Uterine smooth muscle cell (primary cell): ENCODE results near the gene BRF1. TPM values are rescaled to one million over a fixed set of nuclear protein-coding genes. Genes with fewer than 3 reads are reported as not detected.

Experiments used
- total RNA-seq: library from RNA; depleted of rRNA; stranded (reverse); fragments of >200 nt; gene quantifications from 2 replicates; pipeline ENCODE4 v1.2.3, GENCODE V29; 2014

Gene BRF1
- 47.0 and 49.2 TPM in 2 replicates for total RNA-seq

GRCh38 chr14:105300542-105301102, at the start of gene BRF1:
Gene BRF1 (minus strand): TSS chr14:105301001. CDS start chr14:105300629, 372 bp downstream.

GRCh38 chr14:105314287-105315200, 13.7 kb upstream of the BRF1 start, which contains the start of gene PACS2:
Gene PACS2 (plus strand): TSS chr14:105314748. CDS start chr14:105314919, 171 bp downstream.

GRCh38 chr14:105248368-105249181, 52.2 kb downstream of the BRF1 start, which contains the start of gene BTBD6:
Gene BTBD6 (plus strand): TSS chr14:105248533. CDS start chr14:105248712, 179 bp downstream.

GRCh38 chr14:105180592-105181548, 119.9 kb downstream of the BRF1 start, which contains the start of gene NUDT14:
Gene NUDT14 (minus strand): TSS chr14:105181312. CDS start chr14:105181209, 103 bp downstream.

GRCh38 chr14:105168496-105168978, 132.3 kb downstream of the BRF1 start, which contains the start of gene JAG2:
Gene JAG2 (minus strand): TSS chr14:105168776. CDS start chr14:105168420, 356 bp downstream.

Other genes with a start within 250 kb of the BRF1 start
- gene GPR132, start 235.6 kb downstream of the BRF1 start, total RNA-seq, result under 0.01 and 0.25 TPM in 2 replicates
- 0.66 and 2.0 TPM in 2 replicates for gene JAG2, start 132.2 kb downstream of the BRF1 start, total RNA-seq
- gene NUDT14, start 119.7 kb downstream of the BRF1 start, total RNA-seq, result 7.9 and 21.4 TPM in 2 replicates
- gene BTBD6, start 52.5 kb downstream of the BRF1 start, total RNA-seq, result 61.2 and 78.5 TPM in 2 replicates
- gene PACS2, start 13.7 kb upstream of the BRF1 start, total RNA-seq, result 34.5 and 65.5 TPM in 2 replicates
- 0.11 and 0.25 TPM in 2 replicates for gene TEX22, start 97.5 kb upstream of the BRF1 start, total RNA-seq
- 30.7 and 43.5 TPM in 2 replicates for gene MTA1, start 118.8 kb upstream of the BRF1 start, total RNA-seq
- gene CRIP2, start 173.8 kb upstream of the BRF1 start, total RNA-seq, result 37.4 and 50.0 TPM in 2 replicates
- gene CRIP1, start 185.9 kb upstream of the BRF1 start, total RNA-seq, result 0.11 and 0.50 TPM in 2 replicates
- 8.9 and 20.5 TPM in 2 replicates for gene TEDC1, start 190.2 kb upstream of the BRF1 start, total RNA-seq
- gene TMEM121, start 225.6 kb upstream of the BRF1 start, total RNA-seq, result 9.2 and 10.7 TPM in 2 replicates